HEK293 (cell line): Measurements from ENCODE around the gene CS.

Source experiments
- CTCF ChIA-PET: fragments of 350-600 bp; formaldehyde crosslinking; extraction: SDS; loops from one replicate; lab custom pipeline; 2021; ENCODE audit warnings: antibody characterized with exemption; lab: Yijun Ruan, JAX
- POLR2A ChIA-PET: fragments of 300-600 bp; formaldehyde crosslinking; extraction: SDS; loops from one replicate; lab custom pipeline; 2020; ENCODE audit warnings: antibody characterized with exemption, inconsistent platforms; lab: Yijun Ruan, JAX
- H3K27ac ChIP-seq: fragments of 200-500 bp; sonication (Bioruptor generic); 2 replicates; pipeline ENCODE4 v1.5.1; 2014; ENCODE audit warnings: low read depth, low read length, control low read depth, inconsistent platforms; ENCODE audit errors: extremely low read depth
- H3K36me3 ChIP-seq, 2 experiments: fragments of 200-500 bp in 1 of 2; sonication (Bioruptor generic) in 1 of 2; 1 replicate in 1 of 2; 2 replicates in 1 of 2; pipeline ENCODE4 v1.5.1; 2014 to 2017; ENCODE audit warnings: inconsistent platforms in 2 of 2, low read length in 2 of 2; ENCODE audit not compliant: control insufficient read depth in 2 of 2, insufficient read depth in 1 of 2
- H3K4me1 ChIP-seq: fragments of 200-500 bp; sonication (Bioruptor generic); 2 replicates; pipeline ENCODE4 v1.5.1; 2014; ENCODE audit warnings: mild to moderate bottlenecking, low read length, inconsistent platforms; ENCODE audit not compliant: control insufficient read depth, insufficient read depth
- H3K4me3 ChIP-seq: 2 replicates; pipeline ENCODE4 v1.5.1; 2011; ENCODE audit warnings: low read depth, mild to moderate bottlenecking, control low read depth, low read length, moderate library complexity
- H3K9me3 ChIP-seq: fragments of 200-500 bp; sonication (Bioruptor generic); 2 replicates; pipeline ENCODE4 v1.5.1; 2014; ENCODE audit warnings: low read depth, low read length, inconsistent platforms; ENCODE audit not compliant: control insufficient read depth, insufficient read depth
- HOXC10 ChIP-seq: sonication (generic); formaldehyde crosslinking; IDR thresholded peaks from 2 replicates; pipeline ENCODE4 v1.8.1; 2023; ENCODE audit warnings: mild to moderate bottlenecking, missing genetic modification reagents
- HOXD13 ChIP-seq: sonication (generic); formaldehyde crosslinking; IDR thresholded peaks from 2 replicates; pipeline ENCODE4 v1.8.0; 2022; ENCODE audit warnings: missing genetic modification reagents, borderline replicate concordance
- SETDB1 ChIP-seq: IDR thresholded peaks from one replicate; pipeline ENCODE4 v1.6.1; 2017; ENCODE audit warnings: mild to moderate bottlenecking, low read length, moderate library complexity, mixed read lengths; ENCODE audit not compliant: insufficient read length
- ZBTB8A ChIP-seq: fragments of 450-650 bp; formaldehyde crosslinking; IDR thresholded peaks from 2 replicates; pipeline ENCODE4 v1.5.1; 2016; ENCODE audit warnings: missing biosample characterization, missing genetic modification characterization
- ZNF112 ChIP-seq: fragments of 450-650 bp; formaldehyde crosslinking; IDR thresholded peaks from 2 replicates; pipeline ENCODE4 v1.5.0; 2017; ENCODE audit warnings: missing biosample characterization, missing genetic modification characterization
- ZNF155 ChIP-seq: fragments of 450-650 bp; formaldehyde crosslinking; IDR thresholded peaks from 2 replicates; pipeline ENCODE4 v1.5.1; 2016; ENCODE audit warnings: missing biosample characterization, missing genetic modification characterization
- ZNF169 ChIP-seq: fragments of 450-650 bp; formaldehyde crosslinking; IDR thresholded peaks from 2 replicates; pipeline ENCODE4 v1.5.1; 2016; ENCODE audit warnings: missing biosample characterization, missing genetic modification characterization
- ZNF18 ChIP-seq: fragments of 450-650 bp; formaldehyde crosslinking; IDR thresholded peaks from 2 replicates; pipeline ENCODE4 v1.5.1; 2016; ENCODE audit warnings: missing biosample characterization, missing genetic modification characterization
- ZNF211 ChIP-seq: fragments of 450-650 bp; formaldehyde crosslinking; IDR thresholded peaks from 2 replicates; pipeline ENCODE4 v1.5.1; 2016; ENCODE audit warnings: low read depth, missing biosample characterization, missing genetic modification characterization
- ZNF302 ChIP-seq: fragments of 450-650 bp; formaldehyde crosslinking; IDR thresholded peaks from 2 replicates; pipeline ENCODE4 v1.5.1; 2016; ENCODE audit warnings: missing biosample characterization, missing genetic modification characterization, low read depth
- ZNF335 ChIP-seq: fragments of 450-650 bp; formaldehyde crosslinking; conservative IDR thresholded peaks from 2 replicates; pipeline ENCODE4 v1.5.1; 2016; ENCODE audit warnings: missing biosample characterization, missing genetic modification characterization
- ZNF394 ChIP-seq: fragments of 450-650 bp; formaldehyde crosslinking; IDR thresholded peaks from 2 replicates; pipeline ENCODE4 v1.5.1; 2016; ENCODE audit warnings: missing biosample characterization, missing genetic modification characterization, mild to moderate bottlenecking, moderate library complexity, borderline replicate concordance
- ZNF518A ChIP-seq: fragments of 450-650 bp; formaldehyde crosslinking; conservative IDR thresholded peaks from 2 replicates; pipeline ENCODE4 v1.5.1; 2016; ENCODE audit warnings: low read depth, missing biosample characterization, missing genetic modification characterization
- ZNF571 ChIP-seq: fragments of 450-650 bp; formaldehyde crosslinking; IDR thresholded peaks from 2 replicates; pipeline ENCODE4 v1.5.0; 2017; ENCODE audit warnings: missing biosample characterization, missing genetic modification characterization
- ZNF645 ChIP-seq: fragments of 450-650 bp; formaldehyde crosslinking; IDR thresholded peaks from 2 replicates; pipeline ENCODE4; 2016; ENCODE audit warnings: missing biosample characterization, missing genetic modification characterization
- ZNF658 ChIP-seq: fragments of 450-650 bp; formaldehyde crosslinking; IDR thresholded peaks from 2 replicates; pipeline ENCODE4; 2016; ENCODE audit warnings: missing biosample characterization, missing genetic modification characterization
- ZNF670 ChIP-seq: fragments of 450-650 bp; formaldehyde crosslinking; IDR thresholded peaks from 2 replicates; pipeline ENCODE4 v1.5.1; 2016; ENCODE audit warnings: missing biosample characterization, missing genetic modification characterization, low read depth
- ZSCAN23 ChIP-seq: fragments of 450-650 bp; formaldehyde crosslinking; IDR thresholded peaks from 2 replicates; pipeline ENCODE4 v1.5.1; 2016; ENCODE audit warnings: missing biosample characterization, missing genetic modification characterization
- TF ChIP-seq, protein P1 (sequence below): fragments of 450-650 bp; formaldehyde crosslinking; IDR thresholded peaks from 2 replicates; pipeline ENCODE4 v1.5.1; 2016; ENCODE audit warnings: missing biosample characterization, missing genetic modification characterization
- TF ChIP-seq, protein P2 (sequence below): fragments of 450-650 bp; formaldehyde crosslinking; IDR thresholded peaks from 2 replicates; pipeline ENCODE4 v1.5.1; 2016; ENCODE audit warnings: missing biosample characterization, missing genetic modification characterization

The CS gene

GRCh38 chr12:56330936-56331490 is 30.9 kb upstream of the CS start:
- CTCF ChIA-PET, result no interaction called here

More at GRCh38 chr12:56330936-56331490, 30.9 kb upstream of the CS start:
- Histone ChIP-seq H3K27ac (no peak overlapping the region), H3K4me3 (no peak overlapping the region), H3K36me3 (peaks cover 5 to 28% of the 10 kb centered on the region in 2 experiments), H3K9me3 (no peaks in the 10 kb centered on the region), H3K4me1 (peaks cover 5% of the 10 kb centered on the region)
- TF ChIP-seq SETDB1, result no peak
- no peak for TF ChIP-seq ZNF155
- no peak for TF ChIP-seq HOXD13 (CRISPR knock-in tag)
- no peak for TF ChIP-seq ZNF571 (tag by site-specific recombination)
- no peak for TF ChIP-seq HOXC10 (CRISPR knock-in tag)
- TF ChIP-seq ZNF112 (tag by site-specific recombination), result no peak
- no peak for TF ChIP-seq ZNF394 (tag by site-specific recombination)
- TF ChIP-seq ZBTB8A, result no peak
- TF ChIP-seq ZNF335 (tag by site-specific recombination), result no peak
- TF ChIP-seq ZNF169 (tag by site-specific recombination), result no peak
- TF ChIP-seq ZNF658 (tag by site-specific recombination), result no peak
- TF ChIP-seq, protein P1, sequence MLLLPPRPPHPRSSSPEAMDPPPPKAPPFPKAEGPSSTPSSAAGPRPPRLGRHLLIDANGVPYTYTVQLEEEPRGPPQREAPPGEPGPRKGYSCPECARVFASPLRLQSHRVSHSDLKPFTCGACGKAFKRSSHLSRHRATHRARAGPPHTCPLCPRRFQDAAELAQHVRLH (tag by site-specific recombination), result no peak
- no peak for TF ChIP-seq ZNF211
- no peak for TF ChIP-seq ZNF518A (tag by site-specific recombination)
- no peak for TF ChIP-seq ZNF645 (tag by site-specific recombination)
- no peak for TF ChIP-seq ZNF302
- no peak for TF ChIP-seq ZNF18
- TF ChIP-seq ZNF670, result no peak
- TF ChIP-seq, protein P2, sequence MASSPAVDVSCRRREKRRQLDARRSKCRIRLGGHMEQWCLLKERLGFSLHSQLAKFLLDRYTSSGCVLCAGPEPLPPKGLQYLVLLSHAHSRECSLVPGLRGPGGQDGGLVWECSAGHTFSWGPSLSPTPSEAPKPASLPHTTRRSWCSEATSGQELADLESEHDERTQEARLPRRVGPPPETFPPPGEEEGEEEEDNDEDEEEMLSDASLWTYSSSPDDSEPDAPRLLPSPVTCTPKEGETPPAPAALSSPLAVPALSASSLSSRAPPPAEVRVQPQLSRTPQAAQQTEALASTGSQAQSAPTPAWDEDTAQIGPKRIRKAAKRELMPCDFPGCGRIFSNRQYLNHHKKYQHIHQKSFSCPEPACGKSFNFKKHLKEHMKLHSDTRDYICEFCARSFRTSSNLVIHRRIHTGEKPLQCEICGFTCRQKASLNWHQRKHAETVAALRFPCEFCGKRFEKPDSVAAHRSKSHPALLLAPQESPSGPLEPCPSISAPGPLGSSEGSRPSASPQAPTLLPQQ (tag by site-specific recombination), result no peak
- TF ChIP-seq ZSCAN23, result no peak
- POLR2A ChIA-PET, result interaction anchor here (1.9 kb wide), 1 partner anchor 15 kb away, joined by 7 read pairs; the partner anchor contains the start of gene CNPY2
